ENCODE results near the gene HDAC4. TPM values are rescaled to one million over a fixed set of nuclear protein-coding genes. Genes with fewer than 3 reads are reported as not detected.
"Not testable (repeated sequence)": the region's sequence is repeated elsewhere in the genome, so short reads cannot be mapped to it uniquely, and the experiment has no call there.

Gene HDAC4
- total and polyA plus RNA-seq, 2 experiments from 2014 or later = 9.3 to 10.8 TPM

DNA sequence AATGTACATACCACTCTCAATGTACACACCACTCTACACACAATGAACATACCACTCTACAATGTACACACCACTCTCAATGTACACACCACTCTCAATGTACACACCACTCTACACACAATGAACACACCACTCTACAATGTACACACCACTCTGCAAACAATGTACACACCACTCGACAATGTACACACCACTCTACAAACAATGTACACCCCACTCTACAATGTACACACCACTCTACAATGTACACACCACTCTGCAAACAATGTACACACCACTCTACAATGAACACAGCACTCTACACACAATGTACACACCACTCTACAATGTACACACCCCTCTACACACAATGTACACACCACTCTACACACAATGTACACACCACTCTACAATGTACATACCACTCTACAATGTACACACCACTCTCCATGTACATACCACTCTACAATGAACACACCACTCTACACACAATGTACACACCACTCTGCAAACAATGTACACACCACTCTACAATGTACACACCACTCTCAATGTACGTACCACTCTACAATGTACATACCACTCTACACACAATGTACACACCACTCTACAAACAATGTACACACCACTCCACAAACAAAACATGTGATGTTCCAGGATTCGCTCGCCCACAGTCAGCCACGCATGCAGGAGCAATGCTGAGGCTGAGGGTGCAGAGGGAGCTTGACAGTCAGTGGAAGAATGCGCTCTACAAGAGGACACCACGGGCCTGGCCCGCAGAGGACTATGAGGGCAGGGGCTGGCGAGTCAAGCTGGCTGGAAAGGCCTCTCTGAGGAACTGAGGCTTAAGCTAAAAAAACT is 118.2 kb downstream of the HDAC4 start:
- WGBS (ENCODE audit: low lambda C conversion rate, missing lambda C conversion rate) = 95% methylated on average over 9 of the region's 9 CpGs
- peaks cover 25% of the 10 kb centered on the region for H3K4me1 ChIP-seq (ENCODE audit: insufficient read depth)
- no peaks in the 10 kb centered on the region for H3K9me2 ChIP-seq (replicated peaks; ENCODE audit: insufficient read depth)
- no peaks in the 10 kb centered on the region for H3K27me3 ChIP-seq
- no peaks in the 10 kb centered on the region for H3K9me3 ChIP-seq (ENCODE audit: low read depth)
- H4K20me1 ChIP-seq (ENCODE audit: insufficient read depth, poor library complexity, severe bottlenecking) = no peaks in the 10 kb centered on the region
- no peak overlapping the region for H3K4me2 ChIP-seq
- no peak overlapping the region for H3K27ac ChIP-seq
- TF ChIP-seq, protein P1, sequence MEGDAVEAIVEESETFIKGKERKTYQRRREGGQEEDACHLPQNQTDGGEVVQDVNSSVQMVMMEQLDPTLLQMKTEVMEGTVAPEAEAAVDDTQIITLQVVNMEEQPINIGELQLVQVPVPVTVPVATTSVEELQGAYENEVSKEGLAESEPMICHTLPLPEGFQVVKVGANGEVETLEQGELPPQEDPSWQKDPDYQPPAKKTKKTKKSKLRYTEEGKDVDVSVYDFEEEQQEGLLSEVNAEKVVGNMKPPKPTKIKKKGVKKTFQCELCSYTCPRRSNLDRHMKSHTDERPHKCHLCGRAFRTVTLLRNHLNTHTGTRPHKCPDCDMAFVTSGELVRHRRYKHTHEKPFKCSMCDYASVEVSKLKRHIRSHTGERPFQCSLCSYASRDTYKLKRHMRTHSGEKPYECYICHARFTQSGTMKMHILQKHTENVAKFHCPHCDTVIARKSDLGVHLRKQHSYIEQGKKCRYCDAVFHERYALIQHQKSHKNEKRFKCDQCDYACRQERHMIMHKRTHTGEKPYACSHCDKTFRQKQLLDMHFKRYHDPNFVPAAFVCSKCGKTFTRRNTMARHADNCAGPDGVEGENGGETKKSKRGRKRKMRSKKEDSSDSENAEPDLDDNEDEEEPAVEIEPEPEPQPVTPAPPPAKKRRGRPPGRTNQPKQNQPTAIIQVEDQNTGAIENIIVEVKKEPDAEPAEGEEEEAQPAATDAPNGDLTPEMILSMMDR (IDR thresholded peaks at IDR 0.05; ENCODE audit: poor library complexity) = no peak
- no peak for TF ChIP-seq EZH2phosphoT487 (IDR thresholded peaks at IDR 0.05; ENCODE audit: low read depth, severe bottlenecking, unreplicated experiment)
- no peak for TF ChIP-seq EZH2 (IDR thresholded peaks at IDR 0.05; ENCODE audit: borderline replicate concordance)
- no peak overlapping the region for H3K4me3 ChIP-seq
- H2AFZ ChIP-seq = no peak overlapping the region
- H3K79me2 ChIP-seq = peaks cover 64% of the 10 kb centered on the region
- H3K36me3 ChIP-seq (replicated peaks; ENCODE audit: insufficient read depth, low read depth) = no peaks in the 10 kb centered on the region
- DNase-seq (ENCODE audit: low spot score) = no peak

DNA sequence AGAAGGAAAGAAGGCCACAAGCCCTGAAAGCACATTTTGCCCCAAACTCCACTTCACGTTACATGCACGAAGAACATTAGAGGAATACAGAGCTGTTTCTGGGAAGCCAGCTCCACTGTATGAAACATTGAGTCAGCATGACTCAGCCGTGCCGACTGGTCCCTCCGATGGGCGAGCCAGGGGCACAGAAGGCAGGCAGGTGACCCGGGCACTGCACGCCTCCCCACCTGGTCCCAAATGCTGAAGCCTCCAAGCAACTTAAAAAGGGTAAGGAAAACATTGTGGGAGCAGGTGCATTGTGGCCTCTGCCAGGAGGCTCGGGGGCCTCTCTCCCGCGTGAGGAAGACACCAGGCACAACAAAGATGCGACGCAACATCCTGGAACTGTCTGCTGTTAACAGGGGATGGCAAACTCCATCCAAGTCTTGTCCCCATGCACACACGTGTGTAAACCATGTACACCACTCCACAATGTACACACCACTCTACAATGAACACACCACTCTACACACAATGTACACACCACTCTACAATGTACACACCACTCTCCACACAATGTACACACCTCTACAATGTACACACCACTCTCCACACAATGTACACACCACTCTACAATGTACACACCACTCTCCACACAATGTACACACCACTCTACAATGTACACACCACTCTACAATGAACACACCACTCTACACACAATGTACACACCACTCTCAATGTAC is 120.4 kb downstream of the HDAC4 start:
- H3K36me3 ChIP-seq (replicated peaks; ENCODE audit: insufficient read depth, low read depth); H3K27me3 ChIP-seq; H3K4me3 ChIP-seq; H3K9me3 ChIP-seq (ENCODE audit: low read depth); H3K4me2 ChIP-seq; H2AFZ ChIP-seq; H4K20me1 ChIP-seq (ENCODE audit: insufficient read depth, poor library complexity, severe bottlenecking); H3K9me2 ChIP-seq (replicated peaks; ENCODE audit: insufficient read depth); DNase-seq (ENCODE audit: low spot score): not testable (repeated sequence)
- 86% methylated on average over 14 of the region's 14 CpGs for WGBS (ENCODE audit: low lambda C conversion rate, missing lambda C conversion rate)
- Histone ChIP-seq H3K79me2 (peaks cover 63% of the 10 kb centered on the region), H3K4me1 (ENCODE audit: insufficient read depth) (peaks cover 21% of the 10 kb centered on the region), H3K27ac (peak overlapping the region; percentile 56)

DNA sequence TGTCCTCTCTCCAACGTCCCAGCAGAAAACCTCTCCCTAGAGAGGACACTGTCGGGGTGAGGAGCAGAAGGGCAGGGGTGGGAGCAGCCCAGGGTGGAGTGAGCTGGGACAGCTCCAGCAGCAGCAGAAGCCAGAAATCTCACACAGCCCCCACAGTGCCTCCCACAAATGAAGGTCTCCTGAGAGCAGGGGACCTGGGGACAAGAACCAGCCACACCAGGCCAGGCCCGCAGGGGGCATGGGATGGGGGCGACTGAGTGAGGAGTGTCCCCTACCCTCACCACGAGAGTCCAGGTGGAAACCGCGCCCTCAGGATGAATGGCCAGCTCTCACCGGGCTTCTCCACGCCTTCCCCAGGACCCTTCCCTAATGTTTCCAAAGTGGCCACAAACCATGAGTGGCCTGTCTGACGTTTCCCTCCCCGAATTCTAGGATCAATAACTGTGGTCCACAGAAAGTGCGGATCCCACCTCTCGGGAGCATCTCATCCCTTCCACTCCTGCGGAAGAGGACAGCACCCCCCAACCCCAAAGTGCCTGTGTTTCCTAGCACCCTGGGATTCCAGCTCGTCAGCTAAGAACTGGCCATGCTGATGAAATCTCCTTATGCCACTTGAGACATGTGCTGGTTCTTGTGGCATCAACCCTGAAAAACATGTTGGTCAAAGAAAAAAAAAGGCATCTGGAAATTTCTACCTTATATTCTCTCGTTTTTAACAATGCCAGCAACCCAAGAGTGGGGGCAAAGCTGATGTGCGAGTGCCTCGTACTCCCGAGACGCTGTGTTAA is 121.1 kb downstream of the HDAC4 start:
- Histone ChIP-seq H2AFZ (no peak overlapping the region), H3K27ac (peak overlapping the region; percentile 56), H3K4me2 (no peak overlapping the region), H3K4me1 (ENCODE audit: insufficient read depth) (peaks cover 21% of the 10 kb centered on the region), H3K36me3 (replicated peaks; ENCODE audit: insufficient read depth, low read depth) (no peaks in the 10 kb centered on the region), H4K20me1 (ENCODE audit: insufficient read depth, poor library complexity, severe bottlenecking) (peaks cover 7% of the 10 kb centered on the region), H3K9me3 (ENCODE audit: low read depth) (no peaks in the 10 kb centered on the region), H3K4me3 (no peak overlapping the region), H3K9me2 (replicated peaks; ENCODE audit: insufficient read depth) (no peaks in the 10 kb centered on the region), H3K27me3 (no peaks in the 10 kb centered on the region), H3K79me2 (peaks cover 63% of the 10 kb centered on the region)
- TF ChIP-seq EZH2 (IDR thresholded peaks at IDR 0.05; ENCODE audit: borderline replicate concordance) = no peak
- no peak for TF ChIP-seq EZH2phosphoT487 (IDR thresholded peaks at IDR 0.05; ENCODE audit: low read depth, severe bottlenecking, unreplicated experiment)
- TF ChIP-seq, protein P1 (IDR thresholded peaks at IDR 0.05; ENCODE audit: poor library complexity) = no peak
- WGBS (ENCODE audit: low lambda C conversion rate, missing lambda C conversion rate) = 92% methylated on average over 20 of the region's 20 CpGs
- no peak for DNase-seq (ENCODE audit: low spot score)
